ENCODE measurements around the gene LGALS7B.

GRCh38 chr19:38830039-38830733 lies 41.2 kb downstream of the LGALS7B start:
- TF ChIP-seq CTCF (IDR thresholded peaks at IDR 0.05) (no peak), POLR2A (IDR thresholded peaks at IDR 0.05) (no peak)
